M059J (cell line): ENCODE measurements around the gene SOX12. TPM values are rescaled to one million over a fixed set of nuclear protein-coding genes. Genes with fewer than 3 reads are reported as not detected.
A peak's percentile ranks its signal among the peaks of the same experiment; 100 is the strongest.

Experiments used
- DNase-seq: peaks from one replicate; pipeline ENCODE4 v3.0.0-alpha.2; 2012; ENCODE audit warnings: low read depth
- total RNA-seq: library from RNA; depleted of rRNA; stranded (reverse); fragments of >200 nt; shearing (Covaris generic); gene quantifications from 2 replicates; pipeline ENCODE4 v1.2.3, GENCODE V29; 2014; rRNA removed

SOX12 gene
- 5.1 and 16.5 TPM in 2 replicates for total RNA-seq

- DNase-seq, result peak; percentile 96
Measured at GRCh38 chr20:325045-325888, at the start of gene SOX12. Gene SOX12 (plus strand): TSS chr20:325552. CDS start chr20:325925, 373 bp downstream.

- no peak for DNase-seq
Measured at GRCh38 chr20:275791-276190, 49.6 kb upstream of the SOX12 start.

GRCh38 chr20:276620-277495 is 48.5 kb upstream of the SOX12 start:
- no peak for DNase-seq

- no peak for DNase-seq
Measured at GRCh38 chr20:277496-277781, 47.9 kb upstream of the SOX12 start.

- DNase-seq, result no peak
Measured at GRCh38 chr20:278181-278580, 47.2 kb upstream of the SOX12 start.

- no peak for DNase-seq
Measured at GRCh38 chr20:278607-279571, 46.5 kb upstream of the SOX12 start.

GRCh38 chr20:284172-284571 is 41.2 kb upstream of the SOX12 start:
- no peak for DNase-seq

GRCh38 chr20:286508-286907 is 38.8 kb upstream of the SOX12 start:
- no peak for DNase-seq

- DNase-seq, result no peak
Measured at GRCh38 chr20:288956-289692, 36.2 kb upstream of the SOX12 start.

- DNase-seq, result peak; percentile 41
Measured at GRCh38 chr20:289693-290083, 35.7 kb upstream of the SOX12 start.

GRCh38 chr20:290084-290831 is 35.1 kb upstream of the SOX12 start, which contains the start of gene C20orf96:
Gene C20orf96 (minus strand): TSS chr20:290750. CDS start chr20:290610, 140 bp downstream.
- peak; percentile 98 for DNase-seq

GRCh38 chr20:294602-295001 is 30.8 kb upstream of the SOX12 start:
- DNase-seq, result no peak

- no peak for DNase-seq
Measured at GRCh38 chr20:295804-296203, 29.5 kb upstream of the SOX12 start.

GRCh38 chr20:297098-297924 is 28.0 kb upstream of the SOX12 start, which contains the start of gene ZCCHC3:
Gene ZCCHC3 (plus strand): TSS chr20:297570. CDS start chr20:297587, 17 bp downstream.
- DNase-seq, result peak; percentile 97

GRCh38 chr20:297925-298775 is 27.2 kb upstream of the SOX12 start:
- peak; percentile 86 for DNase-seq

- no peak for DNase-seq
Measured at GRCh38 chr20:298776-299391, 26.5 kb upstream of the SOX12 start.

GRCh38 chr20:300345-300990 is 24.9 kb upstream of the SOX12 start:
- DNase-seq, result no peak
